ENCODE measurements around the gene HABP4. TPM values are rescaled to one million over a fixed set of nuclear protein-coding genes. Genes with fewer than 3 reads are reported as not detected.

The HABP4 gene
- total RNA-seq, 1 donor from 2014 or later: 17.2 TPM

- no peak overlapping the region for H3K27ac ChIP-seq
- peaks cover 27% of the 10 kb centered on the region for H3K4me1 ChIP-seq
- no peak for TF ChIP-seq POLR2AphosphoS5 (IDR thresholded peaks at IDR 0.05; ENCODE audit: insufficient read depth in 1 of 2, low read depth in 1 of 2)
- no peak for TF ChIP-seq POLR2A (IDR thresholded peaks at IDR 0.05)
- TF ChIP-seq CTCF (IDR thresholded peaks at IDR 0.05): no peak
- peaks cover 0 to 38% of the 10 kb centered on the region in 2 donors for H3K36me3 ChIP-seq
- H3K4me3 ChIP-seq: no peak overlapping the region
- intact Hi-C loops (cut with DNase I): no loop called here
- no peak for DNase-seq (ENCODE audit: extremely low spot score in 2 of 2)
- H3K27me3 ChIP-seq: no peaks in the 10 kb centered on the region
- H3K9me3 ChIP-seq: no peaks in the 10 kb centered on the region
These were observed 39.6 kb downstream of the HABP4 start for GRCh38 chr9:96489482-96489979.

GRCh38 chr9:96490534-96491078, 40.6 kb downstream of the HABP4 start:
- Histone ChIP-seq H3K27ac (no peak overlapping the region), H3K36me3 (peaks cover 0 to 31% of the 10 kb centered on the region in 2 donors)

GRCh38 chr9:96491079-96491879, 41.3 kb downstream of the HABP4 start:
- Histone ChIP-seq H3K27ac (no peak overlapping the region), H3K36me3 (peaks cover 0 to 31% of the 10 kb centered on the region in 2 donors), H3K27me3 (no peaks in the 10 kb centered on the region), H3K9me3 (no peaks in the 10 kb centered on the region), H3K4me3 (no peak overlapping the region), H3K4me1 (peaks cover 17% of the 10 kb centered on the region)
- intact Hi-C loops (cut with DNase I): no loop called here
- TF ChIP-seq POLR2A (IDR thresholded peaks at IDR 0.05): no peak
- TF ChIP-seq POLR2AphosphoS5 (IDR thresholded peaks at IDR 0.05; ENCODE audit: insufficient read depth in 1 of 2, low read depth in 1 of 2): no peak
- no peak for TF ChIP-seq CTCF (IDR thresholded peaks at IDR 0.05)
- DNase-seq (ENCODE audit: extremely low spot score in 2 of 2): no peak

More at GRCh38 chr9:96490534-96491078, 40.6 kb downstream of the HABP4 start:
- no peaks in the 10 kb centered on the region for H3K27me3 ChIP-seq
- peaks cover 23% of the 10 kb centered on the region for H3K4me1 ChIP-seq
- no peaks in the 10 kb centered on the region for H3K9me3 ChIP-seq
- no peak for DNase-seq (ENCODE audit: extremely low spot score in 2 of 2)
- no peak for TF ChIP-seq POLR2A (IDR thresholded peaks at IDR 0.05)
- TF ChIP-seq CTCF (IDR thresholded peaks at IDR 0.05): no peak
- no peak for TF ChIP-seq POLR2AphosphoS5 (IDR thresholded peaks at IDR 0.05; ENCODE audit: insufficient read depth in 1 of 2, low read depth in 1 of 2)
- no peak overlapping the region for H3K4me3 ChIP-seq
- intact Hi-C loops (cut with DNase I): no loop called here

GRCh38 chr9:96491880-96492525, 42.0 kb downstream of the HABP4 start:
- intact Hi-C loops (cut with DNase I): no loop called here
- Histone ChIP-seq H3K27me3 (no peaks in the 10 kb centered on the region), H3K4me3 (no peak overlapping the region), H3K4me1 (peaks cover 9% of the 10 kb centered on the region), H3K27ac (no peak overlapping the region), H3K9me3 (no peaks in the 10 kb centered on the region), H3K36me3 (peaks cover 0 to 31% of the 10 kb centered on the region in 2 donors)
- no peak for TF ChIP-seq POLR2AphosphoS5 (IDR thresholded peaks at IDR 0.05; ENCODE audit: insufficient read depth in 1 of 2, low read depth in 1 of 2)
- TF ChIP-seq CTCF (IDR thresholded peaks at IDR 0.05): no peak
- TF ChIP-seq POLR2A (IDR thresholded peaks at IDR 0.05): no peak
- DNase-seq (ENCODE audit: extremely low spot score in 2 of 2): no peak
